ENCODE measurements around the gene RAB18.
A peak's percentile ranks its signal among the peaks of the same experiment; 100 is the strongest.

The RAB18 gene

DNA sequence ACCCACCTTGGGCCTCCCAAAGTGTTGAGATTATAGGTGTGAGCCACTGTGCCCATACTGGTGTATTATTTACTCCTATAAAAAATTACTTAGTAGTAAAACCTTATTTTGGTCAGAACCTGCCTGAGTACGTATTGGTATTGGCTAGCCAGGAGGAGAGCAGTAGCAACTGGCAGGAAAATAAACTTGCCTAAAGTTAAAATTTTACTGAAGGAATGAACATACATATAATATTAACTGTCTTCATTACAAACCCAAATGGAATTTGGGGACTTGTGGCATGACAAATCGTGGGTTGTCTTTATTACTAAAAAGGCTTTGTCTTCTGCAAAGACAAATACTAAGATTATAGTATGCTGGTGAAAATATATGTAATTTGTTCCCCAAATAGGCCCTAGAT, 8.4 kb downstream of the RAB18 start:
- TF ChIP-seq, protein P1, sequence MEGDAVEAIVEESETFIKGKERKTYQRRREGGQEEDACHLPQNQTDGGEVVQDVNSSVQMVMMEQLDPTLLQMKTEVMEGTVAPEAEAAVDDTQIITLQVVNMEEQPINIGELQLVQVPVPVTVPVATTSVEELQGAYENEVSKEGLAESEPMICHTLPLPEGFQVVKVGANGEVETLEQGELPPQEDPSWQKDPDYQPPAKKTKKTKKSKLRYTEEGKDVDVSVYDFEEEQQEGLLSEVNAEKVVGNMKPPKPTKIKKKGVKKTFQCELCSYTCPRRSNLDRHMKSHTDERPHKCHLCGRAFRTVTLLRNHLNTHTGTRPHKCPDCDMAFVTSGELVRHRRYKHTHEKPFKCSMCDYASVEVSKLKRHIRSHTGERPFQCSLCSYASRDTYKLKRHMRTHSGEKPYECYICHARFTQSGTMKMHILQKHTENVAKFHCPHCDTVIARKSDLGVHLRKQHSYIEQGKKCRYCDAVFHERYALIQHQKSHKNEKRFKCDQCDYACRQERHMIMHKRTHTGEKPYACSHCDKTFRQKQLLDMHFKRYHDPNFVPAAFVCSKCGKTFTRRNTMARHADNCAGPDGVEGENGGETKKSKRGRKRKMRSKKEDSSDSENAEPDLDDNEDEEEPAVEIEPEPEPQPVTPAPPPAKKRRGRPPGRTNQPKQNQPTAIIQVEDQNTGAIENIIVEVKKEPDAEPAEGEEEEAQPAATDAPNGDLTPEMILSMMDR (IDR thresholded peaks at IDR 0.05; ENCODE audit: poor library complexity, severe bottlenecking) = no peak
- Histone ChIP-seq H3K4me1 (ENCODE audit: insufficient read depth, poor library complexity, severe bottlenecking) (peaks cover 9% of the 10 kb centered on the region), H3K4me3 (ENCODE audit: severe bottlenecking) (no peak overlapping the region), H3K27ac (ENCODE audit: poor library complexity, severe bottlenecking) (no peak overlapping the region), H3K36me3 (ENCODE audit: low read depth) (peaks cover 71% of the 10 kb centered on the region), H3K9me3 (ENCODE audit: severe bottlenecking) (no peaks in the 10 kb centered on the region), H3K27me3 (ENCODE audit: insufficient read depth, poor library complexity, severe bottlenecking) (no peaks in the 10 kb centered on the region)
- no peak for ATAC-seq (ENCODE audit: low read depth)
- DNase-seq (ENCODE audit: low spot score) = no peak

DNA sequence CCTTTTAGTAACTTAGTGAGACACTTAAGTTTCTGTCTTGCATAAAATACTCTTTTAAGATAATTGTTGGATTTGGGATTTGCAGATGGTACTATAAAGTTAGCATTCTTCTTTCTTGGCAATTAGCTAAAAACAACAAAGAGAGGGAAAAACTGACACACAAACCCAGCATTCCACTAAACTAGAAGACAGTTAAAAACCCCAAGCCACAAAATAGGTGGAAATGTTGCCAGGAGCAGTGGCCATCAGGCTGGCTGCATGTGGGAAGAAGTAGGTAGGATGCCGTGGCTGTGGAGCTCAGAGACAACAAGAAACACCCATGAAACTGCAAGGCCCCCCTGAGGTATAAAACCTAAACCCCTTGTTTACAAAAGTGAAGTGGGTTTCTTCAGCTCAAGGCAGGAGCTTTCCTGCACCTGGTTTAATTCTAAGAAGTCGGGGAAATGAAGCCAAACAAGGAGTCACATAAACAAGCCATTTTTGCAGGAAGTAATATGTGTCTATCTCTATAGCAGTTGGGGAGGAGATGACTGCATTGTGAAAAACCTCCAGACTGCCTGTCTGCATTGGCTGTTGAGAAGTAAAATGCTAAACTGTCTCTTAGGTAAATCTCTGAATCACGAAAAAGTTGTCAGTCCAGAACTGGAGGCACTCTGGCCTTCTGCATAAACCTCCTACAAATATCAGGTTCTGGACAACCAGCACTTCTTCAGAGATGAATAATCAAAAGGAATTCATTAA, 9.5 kb downstream of the RAB18 start:
- H3K9me3 ChIP-seq (ENCODE audit: severe bottlenecking) = no peaks in the 10 kb centered on the region
- no peak overlapping the region for H3K4me3 ChIP-seq (ENCODE audit: severe bottlenecking)
- peaks cover 68% of the 10 kb centered on the region for H3K36me3 ChIP-seq (ENCODE audit: low read depth)
- peaks cover 9% of the 10 kb centered on the region for H3K4me1 ChIP-seq (ENCODE audit: insufficient read depth, poor library complexity, severe bottlenecking)
- H3K27me3 ChIP-seq (ENCODE audit: insufficient read depth, poor library complexity, severe bottlenecking) = no peaks in the 10 kb centered on the region
- TF ChIP-seq, protein P1 (IDR thresholded peaks at IDR 0.05; ENCODE audit: poor library complexity, severe bottlenecking) = no peak
- ATAC-seq (ENCODE audit: low read depth) = peak; percentile 74
- DNase-seq (ENCODE audit: low spot score) = no peak
- H3K27ac ChIP-seq (ENCODE audit: poor library complexity, severe bottlenecking) = peak overlapping the region; percentile 27

DNA sequence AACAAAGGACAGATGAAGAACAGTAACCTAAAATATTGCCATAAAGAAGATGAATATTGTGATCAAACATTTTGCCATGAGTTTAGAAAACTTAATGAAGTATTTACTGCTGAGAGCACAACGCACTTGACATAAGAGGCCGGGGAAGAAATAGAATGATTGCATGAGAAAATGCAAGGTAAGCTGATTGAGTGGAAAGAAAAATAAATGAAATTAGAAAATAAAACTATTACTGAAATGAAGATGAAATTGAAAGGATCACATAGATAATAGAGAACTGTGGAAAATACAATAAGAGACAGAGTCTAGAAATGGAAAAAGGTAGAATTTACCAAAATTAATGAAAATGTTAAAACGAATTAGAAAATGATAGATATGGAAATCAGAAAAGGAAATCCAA, 10.1 kb downstream of the RAB18 start:
- DNase-seq (ENCODE audit: low spot score) = no peak

DNA sequence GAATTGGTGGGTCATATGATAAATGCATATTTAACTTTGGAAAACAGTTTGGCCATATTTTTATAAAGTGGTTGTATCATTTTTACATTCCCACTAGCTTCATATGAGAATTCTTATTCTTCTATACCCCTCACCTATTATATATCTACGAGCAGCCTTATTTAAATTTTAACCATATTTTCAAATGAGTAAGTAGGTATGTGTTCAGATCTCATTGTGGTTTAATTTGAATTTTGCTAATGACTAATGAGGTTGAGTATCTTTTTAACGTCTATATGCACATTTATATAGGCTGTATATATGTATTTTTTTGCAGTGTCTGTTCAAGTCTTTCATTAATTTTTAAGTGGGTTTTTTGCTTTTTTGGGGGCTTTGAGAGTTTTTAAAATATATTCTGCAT, 14.2 kb downstream of the RAB18 start:
- Histone ChIP-seq H3K4me1 (ENCODE audit: insufficient read depth, poor library complexity, severe bottlenecking) (peaks cover 6% of the 10 kb centered on the region), H3K36me3 (ENCODE audit: low read depth) (peaks cover 27% of the 10 kb centered on the region), H3K9me3 (ENCODE audit: severe bottlenecking) (peaks cover 2% of the 10 kb centered on the region), H3K27ac (ENCODE audit: poor library complexity, severe bottlenecking) (no peak overlapping the region), H3K4me3 (ENCODE audit: severe bottlenecking) (no peak overlapping the region), H3K27me3 (ENCODE audit: insufficient read depth, poor library complexity, severe bottlenecking) (no peaks in the 10 kb centered on the region)
- no peak for ATAC-seq (ENCODE audit: low read depth)
- no peak for DNase-seq (ENCODE audit: low spot score)
- TF ChIP-seq, protein P1 (IDR thresholded peaks at IDR 0.05; ENCODE audit: poor library complexity, severe bottlenecking) = no peak

More for the DNA sequence above, 10.1 kb downstream of the RAB18 start:
- Histone ChIP-seq H3K4me3 (ENCODE audit: severe bottlenecking) (no peak overlapping the region), H3K27me3 (ENCODE audit: insufficient read depth, poor library complexity, severe bottlenecking) (no peaks in the 10 kb centered on the region), H3K27ac (ENCODE audit: poor library complexity, severe bottlenecking) (peak overlapping the region; percentile 27), H3K4me1 (ENCODE audit: insufficient read depth, poor library complexity, severe bottlenecking) (peaks cover 9% of the 10 kb centered on the region), H3K9me3 (ENCODE audit: severe bottlenecking) (no peaks in the 10 kb centered on the region), H3K36me3 (ENCODE audit: low read depth) (peaks cover 64% of the 10 kb centered on the region)
- TF ChIP-seq, protein P1 (IDR thresholded peaks at IDR 0.05; ENCODE audit: poor library complexity, severe bottlenecking) = no peak
- no peak for ATAC-seq (ENCODE audit: low read depth)

DNA sequence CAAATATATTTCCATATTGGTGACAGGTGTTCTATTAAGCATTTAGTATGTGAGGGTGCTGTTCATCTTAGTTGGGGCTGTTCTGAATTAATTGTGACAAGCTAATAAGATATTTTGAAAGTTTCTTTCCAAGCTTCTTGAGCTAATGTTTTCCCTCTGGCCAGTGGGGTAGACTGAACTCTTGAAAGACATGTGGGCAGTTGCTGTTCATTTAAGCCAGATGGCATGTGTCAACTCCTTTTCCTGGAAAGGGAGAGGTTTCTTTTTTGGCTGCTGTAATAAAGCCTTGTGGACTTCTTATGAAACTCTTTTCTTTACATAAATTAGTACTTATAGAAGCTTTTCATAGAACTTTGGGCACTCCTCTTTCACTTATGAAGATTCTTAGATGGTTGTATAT, 21.7 kb downstream of the RAB18 start:
- H3K36me3 ChIP-seq (ENCODE audit: low read depth) = peaks cover 24% of the 10 kb centered on the region; the same call in 1 of the 2 replicates
- H3K4me3 ChIP-seq (ENCODE audit: severe bottlenecking) = no peak overlapping the region
- TF ChIP-seq, protein P1 (IDR thresholded peaks at IDR 0.05; ENCODE audit: poor library complexity, severe bottlenecking) = no peak
- H3K27ac ChIP-seq (ENCODE audit: poor library complexity, severe bottlenecking) = no peak overlapping the region
- no peaks in the 10 kb centered on the region for H3K27me3 ChIP-seq (ENCODE audit: insufficient read depth, poor library complexity, severe bottlenecking)
- no peak for DNase-seq (ENCODE audit: low spot score)
- peaks cover 2% of the 10 kb centered on the region for H3K9me3 ChIP-seq (ENCODE audit: severe bottlenecking)
- no peak; the same call in 2 of the 3 replicates for ATAC-seq (ENCODE audit: low read depth)
- peaks cover 2% of the 10 kb centered on the region for H3K4me1 ChIP-seq (ENCODE audit: insufficient read depth, poor library complexity, severe bottlenecking)
